Activated CD4-positive, alpha-beta T cell treated with anti-CD3 and anti-CD28 coated beads, Interleukin-2, amount 50 U/mL, for 4 hours (primary cell): ENCODE measurements around the gene ANGPTL4.

Source experiments
- DNase-seq, 2 experiments: peaks; one replicate each; pipeline ENCODE4 v3.0.0-alpha.2; 2020

Gene ANGPTL4

GRCh38 chr19:8421484-8422461 lies 57.8 kb downstream of the ANGPTL4 start:
- no peak for DNase-seq

GRCh38 chr19:8423817-8424223 lies 59.9 kb downstream of the ANGPTL4 start:
- no peak for DNase-seq
